Gastroesophageal sphincter (tissue), 4 donors: ENCODE measurements around the gene IGF2BP1. TPM values are rescaled to one million over a fixed set of nuclear protein-coding genes. Genes with fewer than 3 reads are reported as not detected.

Experiments
- ATAC-seq: fragments of 150-250 bp; one replicate; pipeline ENCODE4 v1.9.1; 2016; ENCODE audit warnings: mild to moderate bottlenecking, moderate library complexity
- H3K27ac ChIP-seq, 4 donors: fragments of 200-600 bp; sonication (generic) in 3 of 4; 1 replicate in 3 of 4; 2 replicates in 1 of 4; pipeline ENCODE4 v1.5.1; 2016 to 2019
- H3K27me3 ChIP-seq: fragments of 200-600 bp; sonication (generic); one replicate; pipeline ENCODE4 v1.5.1; 2019
- H3K36me3 ChIP-seq, 2 donors: fragments of 200-600 bp; sonication (generic); one replicate each; pipeline ENCODE4 v1.5.1; 2019; ENCODE audit warnings: control low read depth in 1 of 2
- H3K4me1 ChIP-seq, 3 donors: fragments of 200-600 bp; sonication (generic); 1 replicate in 2 of 3; 2 replicates in 1 of 3; pipeline ENCODE4 v1.5.1; 2016 to 2019; ENCODE audit warnings: control low read depth in 2 of 3
- H3K4me3 ChIP-seq, 2 donors: fragments of 200-600 bp; sonication (generic); one replicate each; pipeline ENCODE4 v1.5.1; 2019; ENCODE audit warnings: mild to moderate bottlenecking in 1 of 2, moderate library complexity in 1 of 2
- H3K9me3 ChIP-seq, 3 donors: fragments of 200-600 bp; sonication (generic); one replicate each; pipeline ENCODE4 v1.5.1; 2017 to 2019; ENCODE audit warnings: control low read depth in 2 of 3
- CTCF ChIP-seq, 4 experiments: fragments of 200-600 bp in 2 of 4; fragments of 450-650 bp in 2 of 4; sonication (generic) in 1 of 4; IDR thresholded peaks; one replicate each; pipeline ENCODE4 v1.5.1; 2017 to 2019; ENCODE audit warnings: antibody characterized with exemption in 4 of 4, mild to moderate bottlenecking in 2 of 4, moderate library complexity in 2 of 4
- EP300 ChIP-seq: sonication (generic); formaldehyde crosslinking; IDR thresholded peaks from one replicate; pipeline ENCODE4 v1.6.1; 2017; ENCODE audit warnings: antibody characterized with exemption, mild to moderate bottlenecking
- POLR2A ChIP-seq, 2 donors: fragments of 450-650 bp; IDR thresholded peaks; one replicate each; pipeline ENCODE4 v1.6.1; 2017; ENCODE audit warnings: antibody characterized with exemption in 2 of 2, mild to moderate bottlenecking in 2 of 2, moderate library complexity in 1 of 2
- POLR2AphosphoS5 ChIP-seq: sonication (generic); formaldehyde crosslinking; IDR thresholded peaks from one replicate; pipeline ENCODE4 v1.6.1; 2017; ENCODE audit warnings: antibody characterized with exemption
- WGBS, 2 donors: methylation state at CpG; one replicate each; pipeline ENCODE4 v1.1.5; 2018; ENCODE audit warnings: low coverage in 1 of 2; 5-methylcytosine and 5-hydroxymethylcytosine counted together
- total RNA-seq, 4 donors: library from RNA; depleted of rRNA; stranded (reverse); fragments of >200 nt; gene quantifications; one replicate each; pipeline ENCODE4 v1.1.0, GENCODE V29; 2016

IGF2BP1 gene
- total RNA-seq, 4 donors from 2014 or later = 0.04 TPM; not detected in 3

DNA sequence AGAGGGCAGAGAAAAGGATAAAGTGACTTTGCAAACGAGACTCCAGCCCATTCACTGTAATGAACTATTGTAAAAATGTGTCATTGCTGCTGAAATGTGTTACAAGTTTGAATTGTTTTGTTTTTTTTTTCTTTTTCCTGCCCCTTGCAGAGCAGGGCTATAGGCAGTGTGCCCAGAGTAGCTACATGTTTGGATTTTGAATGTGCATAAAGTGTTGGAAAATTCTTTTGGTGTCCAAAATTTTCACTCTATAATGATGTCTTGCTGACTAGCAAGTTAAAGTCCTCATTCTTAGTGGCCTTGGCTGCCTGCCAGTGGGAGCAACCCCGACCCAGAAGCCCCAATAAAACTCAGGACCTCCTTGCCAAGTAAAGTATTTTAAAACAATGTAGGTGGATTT lies 66.5 kb downstream of the IGF2BP1 start:
- WGBS, 2 donors = 6% methylated on average over 2 of the region's 2 CpGs
- Histone ChIP-seq H3K36me3 (no peaks in the 10 kb centered on the region), H3K9me3 (no peaks in the 10 kb centered on the region), H3K4me1 (peaks cover 0 to 7% (median 0%) of the 10 kb centered on the region in 3 donors), H3K4me3 (no peak overlapping the region), H3K27ac (no peak overlapping the region), H3K27me3 (peaks cover 15% of the 10 kb centered on the region)
- TF ChIP-seq CTCF (IDR thresholded peaks at IDR 0.05) (no peak), POLR2A (IDR thresholded peaks at IDR 0.05) (no peak), EP300 (no peak), POLR2AphosphoS5 (no peak)
- no peak for ATAC-seq

DNA sequence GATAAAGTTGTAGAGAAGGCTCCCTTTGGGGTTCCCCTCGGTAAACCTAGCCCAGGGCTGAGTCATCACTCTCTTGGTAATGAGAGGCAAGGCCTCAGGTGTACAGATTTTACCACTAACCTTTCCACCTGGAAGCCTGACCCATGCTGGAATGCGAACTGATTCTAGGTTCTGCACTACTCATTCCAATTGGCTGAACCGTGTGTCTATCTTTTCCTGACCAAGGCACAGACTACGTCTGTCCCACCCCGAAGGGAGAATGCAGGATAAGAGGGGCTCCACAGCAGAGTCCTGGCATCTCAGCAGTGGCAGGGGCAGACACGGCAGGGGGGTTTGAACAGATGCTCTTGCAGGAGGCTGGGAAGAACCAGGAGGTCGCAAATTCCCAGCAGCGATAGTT lies 70.0 kb downstream of the IGF2BP1 start:
- H3K4me1 ChIP-seq = peaks cover 0 to 7% (median 0%) of the 10 kb centered on the region in 3 donors
- WGBS, 2 donors = 63 to 75% methylated on average over 3 of the region's 8 CpGs
- H3K36me3 ChIP-seq = no peaks in the 10 kb centered on the region
- H3K27me3 ChIP-seq = peaks cover 3% of the 10 kb centered on the region
- TF ChIP-seq CTCF (IDR thresholded peaks at IDR 0.05) = no peak
- no peak for TF ChIP-seq POLR2A (IDR thresholded peaks at IDR 0.05)
- no peak for TF ChIP-seq EP300
- TF ChIP-seq POLR2AphosphoS5 = no peak
- no peaks in the 10 kb centered on the region for H3K9me3 ChIP-seq
- H3K4me3 ChIP-seq = no peak overlapping the region
- no peak for ATAC-seq
- no peak overlapping the region for H3K27ac ChIP-seq

GRCh38 chr17:49069585-49070273 lies 72.5 kb downstream of the IGF2BP1 start:
- Histone ChIP-seq H3K4me3 (no peak overlapping the region), H3K4me1 (no peaks in the 10 kb centered on the region), H3K36me3 (no peaks in the 10 kb centered on the region), H3K9me3 (no peaks in the 10 kb centered on the region), H3K27me3 (peaks cover 21% of the 10 kb centered on the region), H3K27ac (no peak overlapping the region)
- no peak for ATAC-seq
- TF ChIP-seq POLR2AphosphoS5 (no peak), CTCF (IDR thresholded peaks at IDR 0.05) (no peak), POLR2A (IDR thresholded peaks at IDR 0.05) (no peak), EP300 (no peak)
- WGBS, 2 donors = 79% methylated on average over 2 of the region's 2 CpGs; no CpG with 5 or more reads in 1 of the 2 donors

- no peak overlapping the region for H3K27ac ChIP-seq
- TF ChIP-seq POLR2AphosphoS5 (no peak), EP300 (no peak), POLR2A (IDR thresholded peaks at IDR 0.05) (no peak), CTCF (IDR thresholded peaks at IDR 0.05) (no peak)
- WGBS, 2 donors = 40 to 86% methylated on average over 1 of the region's 1 CpG
These were observed 73.9 kb downstream of the IGF2BP1 start for GRCh38 chr17:49071106-49071505.

DNA sequence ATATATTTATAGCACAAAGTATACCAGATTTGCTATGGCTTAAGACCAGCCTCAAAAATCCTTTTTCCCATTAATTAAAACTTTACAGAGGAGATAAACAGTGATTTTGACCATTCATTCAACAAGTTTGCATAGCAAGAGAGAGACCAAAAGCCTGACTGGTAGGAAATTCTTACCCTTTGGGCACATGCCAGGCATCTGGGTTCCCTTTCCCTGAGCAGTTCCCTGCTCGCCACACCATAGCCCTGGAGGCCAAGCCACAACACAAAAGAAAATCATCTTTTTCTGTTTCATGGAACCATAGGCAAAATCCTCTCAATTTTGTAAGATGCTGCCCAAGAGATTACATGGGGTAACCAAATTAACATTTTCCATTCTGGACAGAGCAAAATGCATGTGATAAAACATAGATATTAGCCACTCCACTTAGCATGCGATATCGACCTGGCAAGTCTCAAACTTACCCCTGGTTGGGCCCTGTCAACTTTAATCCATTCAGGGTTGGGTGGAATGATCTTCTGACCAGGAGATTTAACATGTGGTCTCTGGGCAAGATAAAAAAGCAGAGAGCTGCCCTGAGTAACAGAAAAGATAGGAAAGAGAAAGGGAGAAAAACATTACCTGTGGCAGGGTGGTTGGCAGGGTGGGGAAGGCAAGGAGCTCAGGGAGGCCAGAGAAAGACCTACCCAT lies 77.8 kb downstream of the IGF2BP1 start:
- no peaks in the 10 kb centered on the region for H3K9me3 ChIP-seq
- H3K27me3 ChIP-seq = peaks cover 44% of the 10 kb centered on the region
- no peak for TF ChIP-seq POLR2AphosphoS5
- TF ChIP-seq POLR2A (IDR thresholded peaks at IDR 0.05) = no peak
- TF ChIP-seq CTCF (IDR thresholded peaks at IDR 0.05) = no peak
- no peak for TF ChIP-seq EP300
- no peak overlapping the region for H3K27ac ChIP-seq
- H3K4me3 ChIP-seq = no peak overlapping the region
- H3K36me3 ChIP-seq = no peaks in the 10 kb centered on the region
- no peak for ATAC-seq
- no peaks in the 10 kb centered on the region for H3K4me1 ChIP-seq
- WGBS, 2 donors = 60 to 100% methylated on average over 1 to 3 of the region's 3 CpGs

More at GRCh38 chr17:49071106-49071505, 73.9 kb downstream of the IGF2BP1 start:
- ATAC-seq = no peak
- Histone ChIP-seq H3K9me3 (no peaks in the 10 kb centered on the region), H3K27me3 (peaks cover 21% of the 10 kb centered on the region), H3K4me1 (no peaks in the 10 kb centered on the region), H3K4me3 (no peak overlapping the region), H3K36me3 (no peaks in the 10 kb centered on the region)
